AG08396 (cell line): Measurements from ENCODE around the gene SPINT2.
"Not testable (repeated sequence)": the region's sequence is repeated elsewhere in the genome, so short reads cannot be mapped to it uniquely, and the experiment has no call there.

Source experiments
- DNase-seq: peaks from one replicate; pipeline ENCODE4 v3.0.0; 2012; ENCODE audit warnings: low spot score, mixed read lengths

SPINT2 gene

DNA sequence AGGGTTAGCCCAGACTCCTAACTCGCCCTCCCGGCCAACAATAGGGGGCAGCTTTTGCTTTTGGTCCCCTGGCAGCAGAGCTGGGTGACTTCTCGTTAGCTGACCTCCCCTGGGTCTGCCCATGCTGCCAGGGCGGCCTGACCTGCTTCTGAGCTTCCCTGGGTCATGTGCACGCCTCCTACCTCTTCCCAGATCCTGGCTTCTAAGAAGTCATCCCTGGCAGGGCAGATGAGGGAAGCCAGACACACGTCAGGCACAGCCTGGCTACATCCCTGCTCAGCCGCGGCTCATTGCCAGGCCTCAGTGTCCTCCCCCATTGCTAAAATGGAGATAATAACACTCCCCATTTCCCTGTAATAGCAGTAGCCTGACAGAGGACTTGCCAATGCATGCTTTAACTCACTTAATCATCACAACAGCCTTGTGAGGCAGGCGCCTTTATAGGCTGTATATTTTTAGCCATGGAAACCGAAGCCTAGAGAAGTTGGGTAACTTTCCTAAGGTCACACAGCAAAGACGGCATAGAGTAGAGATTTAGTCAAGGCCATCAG, 57.3 kb downstream of the SPINT2 start:
- peak; percentile 57 for DNase-seq

- DNase-seq, result no peak
Observed at GRCh38 chr19:38323291-38323690, 58.9 kb downstream of the SPINT2 start.

- no peak for DNase-seq
Observed at GRCh38 chr19:38324431-38324830, 60.1 kb downstream of the SPINT2 start.

DNA sequence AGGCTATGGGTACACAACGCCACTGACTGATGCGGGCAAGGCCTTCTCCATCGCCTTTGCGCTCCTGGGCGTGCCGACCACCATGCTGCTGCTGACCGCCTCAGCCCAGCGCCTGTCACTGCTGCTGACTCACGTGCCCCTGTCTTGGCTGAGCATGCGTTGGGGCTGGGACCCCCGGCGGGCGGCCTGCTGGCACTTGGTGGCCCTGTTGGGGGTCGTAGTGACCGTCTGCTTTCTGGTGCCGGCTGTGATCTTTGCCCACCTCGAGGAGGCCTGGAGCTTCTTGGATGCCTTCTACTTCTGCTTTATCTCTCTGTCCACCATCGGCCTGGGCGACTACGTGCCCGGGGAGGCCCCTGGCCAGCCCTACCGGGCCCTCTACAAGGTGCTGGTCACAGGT, 62.2 kb downstream of the SPINT2 start:
- DNase-seq, result no peak

DNA sequence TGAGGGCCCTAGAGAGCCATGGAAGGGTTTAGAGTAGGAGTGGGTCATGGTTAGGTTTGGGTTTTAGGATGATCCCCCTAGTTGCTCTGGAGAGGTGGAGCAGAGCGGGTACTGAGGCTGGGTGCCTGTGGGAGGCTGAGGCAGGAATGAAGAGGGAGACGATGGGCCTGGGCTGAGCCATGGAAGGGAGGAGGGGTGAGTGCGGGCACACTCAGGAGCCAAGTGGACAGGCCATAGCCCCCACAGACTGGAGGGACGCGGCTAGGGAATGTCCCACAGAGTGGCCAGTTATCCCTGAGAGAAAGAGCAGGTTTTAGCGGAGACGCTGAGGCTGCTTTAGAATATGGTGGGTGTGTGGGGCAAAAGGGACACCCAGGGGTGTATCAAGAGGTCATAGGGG, 65.3 kb downstream of the SPINT2 start:
- no peak for DNase-seq

GRCh38 chr19:38331728-38332127, 67.4 kb downstream of the SPINT2 start:
- no peak for DNase-seq

- no peak for DNase-seq
Observed at GRCh38 chr19:38333245-38333644, 68.9 kb downstream of the SPINT2 start.

- DNase-seq, result peak; percentile 95
Observed at GRCh38 chr19:38335949-38336637, 71.7 kb downstream of the SPINT2 start.

DNA sequence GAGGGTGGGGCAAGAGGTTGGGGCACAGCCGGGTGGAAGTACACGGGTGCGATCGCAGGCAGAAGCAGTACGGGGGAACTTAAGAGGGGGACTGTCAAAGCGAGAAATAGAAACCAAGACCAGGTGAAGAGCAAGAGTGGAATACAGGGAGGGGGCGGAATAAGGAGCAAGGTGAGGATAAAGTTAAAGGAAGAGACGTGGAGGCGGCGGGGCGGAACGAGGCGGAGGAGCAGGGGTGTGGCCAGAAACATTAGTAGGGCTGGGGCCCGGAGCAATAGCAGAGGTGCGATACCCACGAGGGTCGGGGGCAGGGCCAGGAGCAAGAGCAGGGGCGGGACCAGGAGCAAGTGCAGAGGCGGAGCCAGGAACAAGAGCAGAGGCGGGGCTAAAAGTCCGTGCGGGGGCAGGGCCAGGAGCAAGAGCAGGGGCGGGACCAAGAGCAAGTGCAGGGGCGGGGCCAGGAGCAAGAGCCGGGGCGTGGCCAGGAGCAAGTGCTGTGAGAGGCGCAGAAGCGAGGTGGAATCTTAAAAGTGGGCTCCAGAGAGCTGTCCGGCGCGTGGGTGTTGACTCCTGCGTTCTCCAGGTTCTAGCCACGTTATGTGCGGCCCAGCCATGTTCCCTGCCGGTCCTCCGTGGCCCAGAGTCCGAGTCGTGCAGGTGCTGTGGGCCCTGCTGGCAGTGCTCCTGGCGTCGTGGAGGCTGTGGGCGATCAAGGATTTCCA, 72.4 kb downstream of the SPINT2 start:
- DNase-seq, result peak; percentile 91

DNA sequence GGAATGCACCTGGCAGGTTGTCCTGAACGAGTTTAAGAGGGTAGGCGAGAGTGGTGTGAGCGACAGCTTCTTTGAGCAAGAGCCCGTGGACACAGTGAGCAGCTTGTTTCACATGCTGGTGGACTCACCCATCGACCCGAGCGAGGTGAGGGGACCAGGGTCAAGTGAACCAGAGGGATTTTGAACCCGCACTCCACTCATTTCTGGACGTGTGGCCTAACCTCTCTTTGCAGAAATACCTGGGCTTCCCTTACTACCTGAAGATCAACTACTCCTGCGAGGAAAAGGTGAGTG, 72.9 kb downstream of the SPINT2 start:
- DNase-seq, result no peak

GRCh38 chr19:38339011-38339410, 74.6 kb downstream of the SPINT2 start:
- DNase-seq, result not testable (repeated sequence)

DNA sequence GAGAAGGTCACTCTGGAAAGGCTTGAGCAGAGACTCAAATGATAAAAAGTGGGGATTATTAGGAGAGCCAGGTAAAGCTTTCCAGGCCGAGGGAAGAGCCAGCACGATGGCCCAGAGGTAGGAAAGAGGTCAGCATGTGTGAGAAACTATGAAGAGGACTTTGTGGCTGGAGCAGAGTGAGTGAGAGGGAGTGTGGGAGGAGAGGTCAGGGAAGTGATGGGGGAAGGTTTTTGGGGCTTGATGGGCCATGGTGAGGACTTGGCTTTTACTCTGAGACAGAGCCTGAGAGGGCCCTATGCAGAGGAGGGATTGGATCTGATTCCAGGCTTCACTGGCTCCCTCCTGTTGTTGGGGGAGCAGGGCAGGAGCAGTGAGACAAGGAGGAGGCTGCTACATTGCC, 76.6 kb downstream of the SPINT2 start:
- DNase-seq, result no peak
